Measurements from ENCODE around the gene PIH1D2. TPM values are rescaled to one million over a fixed set of nuclear protein-coding genes. Genes with fewer than 3 reads are reported as not detected.

PIH1D2 gene
- total RNA-seq, 1 experiment from 2014 or later, result 1.6 TPM

- DNase-seq (ENCODE audit: low read depth, low spot score), result peak; percentile 86
- Histone ChIP-seq H3K27me3 (ENCODE audit: insufficient read depth, low read length) (no peaks in the 10 kb centered on the region), H3K9me2 (ENCODE audit: insufficient read depth) (no peaks in the 10 kb centered on the region), H3K4me3 (replicated peaks in 1 of 2; ENCODE audit: low read depth in 1 of 2, low read length in 2 of 2) (peak within 1 kb of the TSS; percentile 82 to 98), H3K79me2 (ENCODE audit: insufficient read depth, low read length) (peaks cover 33% of the 10 kb centered on the region), H3K27ac (ENCODE audit: low read depth, low read length) (peak within 1 kb of the TSS; percentile 98), H3K4me2 (ENCODE audit: low read length) (peak within 1 kb of the TSS; percentile 85), H3K36me3 (ENCODE audit: control insufficient read depth in 1 of 2, insufficient read depth in 2 of 2, low read length in 2 of 2) (peaks cover 7 to 21% of the 10 kb centered on the region in 2 experiments; a peak in 3 of 4 replicates), H4K20me1 (ENCODE audit: insufficient read depth) (no peaks in the 10 kb centered on the region), H3K9me3 (ENCODE audit: control insufficient read depth in 1 of 2, insufficient read depth in 1 of 2, low read depth in 1 of 2, low read length in 2 of 2) (no peaks in the 10 kb centered on the region), H3K9ac (ENCODE audit: low read length) (peak within 1 kb of the TSS; percentile 89), H3K4me1 (ENCODE audit: control insufficient read depth in 1 of 2, insufficient read depth in 2 of 2, low read length in 2 of 2) (peaks cover 7 to 8% of the 10 kb centered on the region in 2 experiments; a peak in 3 of 4 replicates), H2AFZ (ENCODE audit: low read depth, low read length, poor library complexity, severe bottlenecking) (peak within 1 kb of the TSS; percentile 93)
- no TSS peak for BruUV-seq (replicated peaks)
- CTCF ChIA-PET, result no interaction called here
- POLR2A ChIA-PET, result no interaction called here
- peak; percentile 88 for ATAC-seq
- intact Hi-C loops (cut with micrococcal nuclease), result loop anchor here (1.0 kb wide), 1 partner anchor 49 kb away; the partner anchor contains the start of genes NKAPD1 and PIH1D2
- TF ChIP-seq POLR2AphosphoS5 (IDR thresholded peaks at IDR 0.05; ENCODE audit: low read depth, low read length) (peak; percentile 79), EGR1 (IDR thresholded peaks at IDR 0.05; ENCODE audit: low read depth) (no peak), SIN3A (IDR thresholded peaks at IDR 0.05; ENCODE audit: low read depth) (peak; percentile 94), CBX3 (IDR thresholded peaks at IDR 0.05; ENCODE audit: low read depth) (no peak), RAD21 (IDR thresholded peaks at IDR 0.05; ENCODE audit: low read depth) (no peak), CTCF (IDR thresholded peaks at IDR 0.05 in 2 of 3, conservative IDR thresholded peaks at IDR 0.05 in 1 of 3; ENCODE audit: borderline replicate concordance in 1 of 3, insufficient read depth in 1 of 3, low read depth in 2 of 3, low read length in 2 of 3) (no peak), YY1 (IDR thresholded peaks at IDR 0.05; ENCODE audit: extremely low read depth, insufficient replicate concordance, low read depth, low read length) (peak; percentile 28), FOSL1 (IDR thresholded peaks at IDR 0.05; ENCODE audit: low read depth) (no peak), ATF3 (IDR thresholded peaks at IDR 0.05) (no peak), ZNF274 (IDR thresholded peaks at IDR 0.05; ENCODE audit: low read depth, low read length) (no peak), TCF7L2 (IDR thresholded peaks at IDR 0.05; ENCODE audit: borderline replicate concordance, extremely low read depth, insufficient read depth, insufficient read length) (peak; percentile 41), CEBPB (IDR thresholded peaks at IDR 0.05; ENCODE audit: low read depth) (no peak), POLR2A (IDR thresholded peaks at IDR 0.05; ENCODE audit: borderline replicate concordance, extremely low read depth, insufficient read depth, insufficient read length) (peak; percentile 89), ELF1 (IDR thresholded peaks at IDR 0.05; ENCODE audit: borderline replicate concordance, low read depth) (no peak), SP1 (IDR thresholded peaks at IDR 0.05; ENCODE audit: low read depth) (peak; percentile 51; the same call in 1 of the 2 replicates), REST (IDR thresholded peaks at IDR 0.05; ENCODE audit: low read depth) (no peak), ZFX (IDR thresholded peaks at IDR 0.05) (peak; percentile 90), EZH2 (IDR thresholded peaks at IDR 0.05) (no peak), JUND (IDR thresholded peaks at IDR 0.05) (no peak), SRF (IDR thresholded peaks at IDR 0.05; ENCODE audit: low read depth) (no peak), EZH2phosphoT487 (IDR thresholded peaks at IDR 0.05; ENCODE audit: borderline replicate concordance) (no peak), MAX (IDR thresholded peaks at IDR 0.05) (peak; percentile 95)
- RAD21 ChIA-PET (ENCODE audit: low non-redundant PET in 1 of 2, low total read pairs in 2 of 2, uncharacterized antibody in 2 of 2, unreplicated experiment in 2 of 2), result no interaction called here
Measured at GRCh38 chr11:112024773-112025678, 48.8 kb downstream of the PIH1D2 start, which contains the start of gene DLAT. Gene DLAT, plus strand, starts transcription at chr11:112025408. Its CDS starts 65 bp downstream, at chr11:112025473.
